HG03565 (cell line): ENCODE measurements around the gene CDH5.

Experiments
- ATAC-seq: cut with Tn5 transposase; IDR thresholded peaks from one replicate; pipeline ENCODE4 v1.9.1; 2021; ENCODE audit warnings: mild to moderate bottlenecking, moderate library complexity; ENCODE audit not compliant: unreplicated experiment

Gene CDH5

DNA sequence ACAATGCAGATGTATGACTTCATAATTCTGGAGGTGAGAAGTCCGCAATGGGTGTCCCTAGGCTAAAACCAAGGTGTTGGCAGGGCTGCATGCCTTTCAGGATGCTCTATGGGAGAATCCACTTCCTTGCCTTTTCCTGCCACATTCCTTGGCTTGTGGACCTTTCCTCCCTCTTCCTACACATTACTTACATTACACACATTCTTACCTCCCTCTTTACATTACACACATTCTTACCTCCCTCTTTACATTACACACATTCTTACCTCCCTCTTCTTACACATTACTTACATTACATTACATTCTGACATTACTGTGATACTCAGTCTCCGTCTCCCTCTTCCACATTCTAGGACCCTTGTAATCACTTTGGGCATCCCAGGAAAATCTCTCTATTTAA lies 14.2 kb upstream of the CDH5 start:
- no peak for ATAC-seq

DNA sequence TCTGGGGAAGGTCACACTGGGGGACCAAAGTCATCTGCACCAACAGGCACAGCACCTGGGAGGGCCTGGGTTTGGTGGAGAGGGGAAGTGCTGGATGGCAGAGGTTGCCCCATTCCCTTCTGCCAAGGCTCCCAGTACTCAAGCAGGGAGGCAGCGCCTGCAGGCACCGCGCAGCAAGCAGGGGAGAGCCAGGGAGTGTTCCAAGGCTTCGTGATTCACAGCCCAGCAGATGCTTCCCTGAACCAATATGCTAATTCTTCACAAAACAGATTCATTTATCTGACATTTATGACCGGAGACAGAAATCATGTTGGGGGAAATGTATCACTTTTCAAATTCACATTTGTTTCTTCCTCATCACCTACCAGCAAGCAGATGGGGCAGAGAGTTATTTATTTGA lies 13.4 kb upstream of the CDH5 start:
- ATAC-seq = no peak

DNA sequence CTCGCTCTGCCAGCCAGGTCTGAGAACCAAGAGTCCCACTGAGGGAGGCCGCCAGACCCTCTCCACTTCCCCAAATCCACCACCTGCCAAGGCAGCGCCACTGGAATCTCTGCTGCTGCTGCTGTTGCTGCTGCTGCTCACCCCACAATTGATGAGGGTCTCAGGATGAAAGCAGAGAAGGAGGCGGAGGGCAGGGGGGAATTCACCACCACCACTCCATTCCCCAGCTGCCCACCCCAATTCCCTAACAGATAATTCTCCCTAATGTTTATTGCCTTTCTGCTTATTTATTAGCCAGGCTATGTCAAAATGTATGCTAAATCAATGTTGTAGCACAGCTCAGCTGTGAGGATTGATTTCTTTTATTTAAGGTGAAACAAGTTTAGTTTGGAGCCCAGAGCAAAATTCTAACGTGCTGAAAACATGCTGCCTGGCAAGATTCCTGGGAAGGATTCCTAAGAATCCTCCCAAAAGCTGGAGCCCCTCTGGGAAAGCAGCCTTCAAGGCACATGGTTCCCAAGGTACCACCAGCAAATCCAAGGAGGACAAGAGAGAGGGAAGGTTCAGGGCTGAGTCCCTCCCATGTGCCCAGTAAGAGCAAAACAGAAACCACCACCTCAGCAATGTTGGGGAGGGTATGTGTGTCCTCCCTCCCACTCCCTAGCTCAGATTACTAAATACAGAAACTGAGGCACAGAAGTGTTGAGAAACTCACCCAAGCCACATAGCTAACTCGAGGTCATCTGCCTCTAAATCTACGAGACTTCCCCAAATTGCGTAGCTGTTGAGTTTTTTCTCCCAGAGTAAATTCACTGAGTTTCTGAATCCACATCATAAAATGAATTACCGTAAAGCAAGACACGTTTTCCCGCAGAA lies 12.2 kb upstream of the CDH5 start:
- no peak for ATAC-seq

DNA sequence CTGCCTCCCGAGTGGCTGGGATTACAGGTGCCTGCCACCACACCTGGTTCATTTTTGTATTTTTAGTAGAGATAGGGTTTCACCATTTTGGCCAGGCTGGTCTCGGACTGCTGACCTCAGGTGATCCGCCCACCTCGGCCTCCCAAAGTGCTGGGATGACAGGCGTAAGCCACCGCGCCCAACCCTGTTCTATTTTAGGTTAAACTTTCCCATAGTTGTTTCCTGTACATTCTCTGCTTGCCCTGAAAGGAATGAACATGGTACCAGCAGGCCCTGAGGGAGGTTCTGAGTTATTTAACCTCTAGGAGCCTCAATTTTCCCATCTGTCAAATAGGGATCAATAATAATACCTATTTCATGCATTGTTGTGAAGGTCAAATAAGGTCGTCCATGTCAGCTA lies 11.0 kb upstream of the CDH5 start:
- ATAC-seq = no peak

DNA sequence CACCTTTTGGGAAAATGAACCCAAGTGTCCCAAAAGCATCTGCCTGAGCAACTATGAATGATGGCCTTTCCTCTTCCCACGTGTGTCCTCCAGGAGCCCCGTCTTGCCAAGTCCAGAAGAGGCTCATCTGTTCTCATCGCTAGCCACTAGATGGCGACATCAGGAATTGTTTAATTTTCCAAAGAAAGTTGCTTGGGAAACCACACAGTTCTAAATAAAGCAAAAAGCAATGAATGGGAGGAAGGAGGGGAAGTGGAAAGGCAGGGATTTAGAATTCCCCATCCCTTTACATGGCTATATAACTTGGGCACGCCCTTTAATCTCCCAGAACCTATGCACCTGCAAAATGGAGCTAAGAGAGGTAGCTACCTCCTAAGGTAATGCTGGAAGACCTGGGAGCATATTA lies 9.0 kb upstream of the CDH5 start:
- no peak for ATAC-seq

DNA sequence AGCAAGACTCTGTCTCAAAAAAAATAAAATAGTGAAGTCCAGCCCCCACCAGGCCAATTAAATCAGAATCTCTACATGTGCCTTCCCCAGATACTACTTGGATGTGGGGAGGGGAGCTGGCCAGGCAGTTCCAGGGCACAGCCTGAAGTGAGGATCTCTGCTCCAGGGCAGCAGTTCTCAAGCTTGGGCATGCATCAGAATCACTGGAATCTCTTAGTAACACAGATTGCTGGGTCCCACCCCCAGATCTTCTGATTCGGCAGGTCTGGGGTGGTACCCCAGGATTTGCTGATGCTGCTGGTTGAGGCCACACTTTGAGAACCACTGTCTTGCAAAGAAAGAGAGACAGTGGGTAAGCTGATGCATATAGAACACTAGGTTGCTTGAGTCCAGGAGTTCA lies 8.3 kb upstream of the CDH5 start:
- ATAC-seq = no peak

DNA sequence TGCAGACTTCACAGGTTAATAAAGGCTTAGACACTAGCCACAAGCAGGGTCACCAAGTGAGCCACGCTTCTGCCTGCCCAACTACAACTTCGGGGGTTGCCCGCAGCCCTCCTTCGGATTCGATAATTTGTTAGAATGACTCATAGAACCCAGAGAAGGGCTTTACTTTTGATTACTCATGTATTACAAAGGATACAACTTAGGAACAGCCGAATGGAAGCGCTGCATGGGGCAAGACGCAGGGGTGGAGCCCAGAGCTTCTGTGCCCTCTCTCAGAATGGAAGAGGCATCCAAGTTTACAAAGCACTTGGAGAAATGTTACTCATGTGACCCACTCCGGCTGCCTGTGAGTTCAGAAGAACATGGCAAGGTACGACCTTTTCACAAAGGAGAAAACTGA lies 7.5 kb upstream of the CDH5 start:
- no peak for ATAC-seq

DNA sequence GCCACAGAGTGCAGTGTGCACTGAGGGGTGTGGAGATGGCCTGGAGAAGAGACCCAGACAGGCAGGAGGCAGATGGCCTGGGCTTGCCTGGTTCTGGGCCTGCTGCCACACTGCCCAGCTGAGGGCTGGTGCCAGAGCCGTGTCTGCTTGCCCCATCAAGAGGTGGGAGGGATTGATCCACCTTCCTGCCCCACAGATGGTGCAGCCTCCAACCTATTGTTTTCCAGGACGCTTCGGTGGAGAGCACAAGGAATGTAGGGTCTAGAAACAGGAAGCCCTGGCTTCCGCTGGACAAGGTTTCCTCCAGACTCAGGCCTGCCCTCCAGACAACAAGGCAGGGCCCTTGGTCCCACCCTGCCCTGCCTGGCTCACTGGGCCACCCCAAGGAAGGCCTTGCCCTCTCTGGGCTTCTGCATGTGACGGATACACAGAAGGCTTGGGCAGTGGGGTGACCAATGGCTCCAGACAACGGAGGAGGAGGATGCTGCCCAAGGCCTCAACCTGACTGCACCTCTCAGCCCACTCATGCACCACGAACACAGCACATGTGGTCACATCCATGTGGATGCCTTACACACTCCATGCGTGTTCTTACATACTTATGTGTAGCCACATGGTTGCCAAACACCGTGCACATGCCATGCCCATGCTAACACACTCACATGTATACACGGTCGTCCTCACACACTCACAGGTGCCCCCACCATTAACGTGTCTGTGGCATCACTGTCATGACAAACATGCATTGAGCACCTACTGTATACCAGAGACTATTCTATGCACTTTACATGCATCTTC lies 6.5 kb upstream of the CDH5 start:
- no peak for ATAC-seq

DNA sequence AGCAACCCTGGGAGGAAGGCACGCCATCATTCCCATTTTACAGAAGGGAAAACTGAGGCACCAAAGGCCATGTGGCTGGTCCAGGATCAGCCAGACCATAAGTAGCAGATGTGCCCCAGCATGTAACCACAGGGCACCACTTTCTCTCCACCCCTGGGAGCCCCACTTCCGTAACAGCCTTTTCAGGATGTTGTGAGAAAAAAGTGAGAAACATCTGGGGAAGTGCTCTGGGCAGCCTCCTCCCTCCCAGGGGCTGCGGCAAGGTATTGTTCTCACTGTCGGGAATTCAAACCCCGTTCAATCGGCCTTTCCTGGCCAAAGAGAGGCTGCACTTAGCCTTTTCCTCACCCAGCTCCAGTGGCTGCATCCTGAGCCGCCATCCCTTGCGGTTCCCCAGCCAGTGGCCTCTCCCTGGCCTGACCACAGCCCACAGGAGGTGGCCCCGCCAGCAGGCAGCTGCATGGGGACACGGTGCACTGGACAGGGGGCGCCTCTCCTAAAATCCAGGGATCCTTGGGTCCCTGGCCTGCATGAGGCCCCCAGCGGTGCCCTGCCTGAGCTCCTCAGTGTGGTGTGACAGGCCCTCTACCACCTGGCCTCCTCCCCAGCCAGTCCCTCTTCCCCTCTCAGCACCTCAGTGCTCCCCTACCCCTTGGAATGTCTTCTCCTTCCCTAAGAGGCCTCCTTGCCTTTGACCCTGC lies 5.7 kb upstream of the CDH5 start:
- ATAC-seq = no peak

DNA sequence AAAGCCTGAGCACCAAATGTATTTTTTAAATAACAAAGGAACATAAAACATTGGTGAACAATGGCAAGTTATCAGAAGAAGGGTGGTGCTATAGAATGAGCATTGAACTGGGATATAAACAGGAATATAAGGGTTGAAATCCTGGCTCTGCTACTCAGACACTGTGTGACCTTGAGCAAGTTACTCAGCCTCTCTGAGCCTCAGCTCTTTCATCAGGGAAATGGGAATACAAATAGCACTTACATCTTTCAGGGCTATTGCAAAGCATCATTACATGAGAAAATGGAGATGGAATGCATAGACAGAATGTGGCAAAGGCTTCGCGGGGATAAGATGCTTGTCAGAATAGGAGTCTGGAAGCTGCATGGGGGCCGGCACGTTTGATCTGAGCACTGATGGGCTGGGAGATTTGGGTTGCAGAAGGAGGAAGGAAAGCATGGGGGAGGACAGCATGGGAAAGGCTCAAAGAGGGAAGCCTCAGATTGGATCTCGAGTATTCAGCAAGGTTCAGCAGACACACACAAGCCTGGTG lies 4.8 kb upstream of the CDH5 start:
- ATAC-seq = no peak

DNA sequence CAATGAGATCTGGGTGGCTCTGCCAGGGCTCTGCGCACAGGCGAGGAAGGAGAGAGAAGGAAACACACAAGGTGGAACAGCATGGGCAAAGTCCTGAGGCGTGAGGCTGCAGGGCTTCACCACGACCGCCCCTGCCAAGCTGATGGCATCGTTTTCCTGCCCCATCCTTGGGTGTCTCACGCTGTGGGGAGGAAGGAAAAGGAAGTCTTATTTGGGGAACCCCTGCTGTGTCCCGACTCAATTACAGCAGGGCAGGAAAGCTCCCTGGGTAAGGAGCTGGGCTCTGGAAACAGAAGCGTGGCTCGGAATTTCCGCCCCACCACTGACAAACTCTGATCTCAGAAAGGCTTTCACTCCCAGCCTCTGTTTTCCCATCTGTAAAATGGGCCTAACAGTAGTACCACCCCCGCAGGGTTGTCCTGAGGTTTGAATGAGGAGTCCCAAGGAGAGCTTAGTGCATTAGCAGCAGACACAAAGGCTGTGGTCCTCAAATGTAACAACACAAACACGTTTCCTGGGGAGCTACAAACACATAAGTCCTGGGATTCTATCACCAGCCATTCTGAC lies 3.2 kb upstream of the CDH5 start:
- ATAC-seq = no peak

DNA sequence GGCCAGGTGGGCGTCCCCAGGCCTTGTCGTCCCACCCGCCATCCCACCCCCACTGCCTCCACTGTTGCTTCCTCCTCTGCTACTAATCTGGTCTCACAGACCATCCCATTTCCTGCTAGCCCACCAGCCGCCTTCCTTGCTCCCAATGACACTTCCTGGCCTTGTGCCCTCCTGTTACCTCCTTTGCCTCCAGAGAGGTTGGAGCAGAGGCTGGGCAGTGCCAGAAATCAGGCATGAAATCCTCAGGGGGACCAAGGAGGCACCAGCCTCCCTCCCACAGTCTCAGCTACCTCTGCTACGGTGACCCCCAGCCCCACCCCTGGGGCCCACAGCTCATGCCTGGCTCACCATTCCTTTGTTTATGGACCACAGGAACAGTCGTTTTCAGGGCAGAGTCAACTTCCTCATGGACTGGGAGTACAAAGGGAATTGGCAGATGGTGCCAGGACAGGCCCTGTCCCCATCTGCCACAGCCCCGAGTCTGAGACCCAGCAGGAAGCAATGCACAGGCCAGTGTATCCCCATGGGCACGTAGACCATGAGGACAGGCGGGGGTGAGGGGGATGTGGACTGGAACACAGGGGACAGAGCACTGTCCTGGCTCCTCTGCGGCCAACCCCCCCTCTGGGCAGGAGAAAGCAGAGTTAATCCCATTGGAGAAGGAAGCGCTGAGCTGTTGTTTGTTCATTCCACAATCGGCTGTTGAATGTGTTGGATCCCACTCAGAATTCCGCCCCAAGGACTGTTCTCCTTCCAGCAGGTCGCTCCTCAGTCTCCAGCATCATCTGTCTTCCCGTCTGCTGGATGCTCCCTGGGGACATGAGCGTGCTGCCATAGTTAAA lies 2.2 kb upstream of the CDH5 start:
- ATAC-seq = no peak

DNA sequence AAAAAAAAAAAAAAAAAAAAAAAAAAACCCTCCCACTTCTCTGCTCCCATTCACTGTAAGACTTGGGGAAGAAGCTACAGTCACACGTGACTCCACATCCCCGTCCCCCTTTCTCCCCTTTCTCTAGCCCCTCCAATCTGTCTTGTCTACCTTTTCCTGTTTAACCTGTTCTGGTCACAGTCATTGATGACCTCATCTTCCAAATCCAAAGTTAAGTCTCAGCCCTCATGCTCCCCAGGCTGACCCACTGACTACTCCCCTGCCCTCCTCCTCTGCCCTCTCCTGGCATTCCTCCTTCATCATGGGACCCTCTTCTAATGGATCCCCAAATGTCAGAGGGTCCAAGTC lies 1.6 kb upstream of the CDH5 start:
- ATAC-seq = no peak

DNA sequence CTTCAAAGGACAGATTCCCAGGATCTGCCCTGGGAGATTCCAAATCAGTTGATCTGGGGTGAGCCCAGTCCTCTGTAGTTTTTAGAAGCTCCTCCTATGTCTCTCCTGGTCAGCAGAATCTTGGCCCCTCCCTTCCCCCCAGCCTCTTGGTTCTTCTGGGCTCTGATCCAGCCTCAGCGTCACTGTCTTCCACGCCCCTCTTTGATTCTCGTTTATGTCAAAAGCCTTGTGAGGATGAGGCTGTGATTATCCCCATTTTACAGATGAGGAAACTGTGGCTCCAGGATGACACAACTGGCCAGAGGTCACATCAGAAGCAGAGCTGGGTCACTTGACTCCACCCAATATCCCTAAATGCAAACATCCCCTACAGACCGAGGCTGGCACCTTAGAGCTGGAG lies 840 bp upstream of the CDH5 start:
- no peak for ATAC-seq

DNA sequence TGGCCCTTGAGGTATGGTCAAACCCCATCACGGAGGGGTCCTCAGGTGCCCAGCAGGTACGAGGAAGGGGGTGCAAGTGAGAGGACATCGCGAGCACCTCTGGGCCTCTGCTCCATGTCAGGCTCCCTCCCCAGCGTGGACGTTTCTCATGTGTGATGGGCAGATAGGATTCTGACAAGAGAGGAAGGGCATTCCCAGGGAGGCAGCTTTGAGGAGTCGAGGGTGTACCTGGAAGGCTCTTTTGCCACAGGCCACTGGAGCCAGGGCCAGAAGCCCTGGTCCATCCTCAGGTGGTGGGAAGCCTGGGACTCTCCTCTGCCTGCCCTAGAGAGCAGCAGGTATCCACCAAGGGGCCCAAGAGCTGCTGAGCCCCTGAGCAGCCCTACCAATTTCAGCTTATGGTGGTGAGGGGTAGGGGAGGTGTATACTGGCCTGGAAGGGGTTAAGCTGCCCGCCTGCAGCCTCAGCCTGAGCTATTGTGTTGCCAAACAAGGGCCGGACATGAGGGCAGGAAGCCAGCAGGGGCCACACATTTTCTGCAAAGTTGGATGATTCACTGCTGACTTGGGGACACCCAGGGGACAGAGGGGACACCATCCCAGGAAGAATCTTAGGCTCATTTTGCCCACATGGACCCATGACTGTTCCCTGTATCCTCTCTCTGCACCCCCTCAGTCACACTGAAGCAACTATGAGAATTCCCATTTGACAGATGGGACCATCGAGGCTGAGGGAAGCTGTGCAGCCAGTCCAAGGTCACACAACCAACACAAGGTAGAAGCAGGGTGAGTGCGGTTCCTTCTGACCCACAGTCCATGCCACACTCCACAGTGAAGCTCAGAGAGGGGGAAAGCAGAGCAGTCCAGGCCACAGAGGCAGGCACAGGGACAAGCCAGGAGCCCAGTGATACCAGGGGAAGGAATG lies 1.7 kb downstream of the CDH5 start:
- no peak for ATAC-seq

DNA sequence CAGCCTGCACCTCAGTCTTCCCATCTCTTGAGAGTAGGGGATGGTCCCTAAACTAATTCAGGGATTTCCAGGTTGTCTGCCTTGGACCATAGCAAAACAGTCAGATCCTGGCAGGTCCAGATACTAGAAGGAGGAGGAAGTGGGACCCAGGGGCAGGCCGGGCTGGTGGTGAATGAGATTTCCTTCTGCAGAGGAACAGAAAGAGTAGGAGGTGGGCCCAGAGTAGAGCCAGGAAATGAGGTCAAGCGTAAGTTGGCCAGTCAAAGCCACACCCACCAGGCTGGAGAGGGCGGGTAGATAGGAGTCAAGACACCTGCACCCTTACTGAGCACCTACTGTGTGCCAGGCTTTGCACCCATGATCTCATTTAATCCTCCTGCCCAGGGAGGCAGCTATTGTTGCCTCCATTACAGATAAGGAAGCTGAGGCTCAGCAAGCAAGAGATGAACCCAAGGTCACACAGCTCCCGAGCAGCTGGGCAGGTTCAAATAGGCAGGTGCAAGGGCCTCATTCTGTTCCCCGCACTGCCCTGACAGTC lies 2.6 kb downstream of the CDH5 start:
- no peak for ATAC-seq

DNA sequence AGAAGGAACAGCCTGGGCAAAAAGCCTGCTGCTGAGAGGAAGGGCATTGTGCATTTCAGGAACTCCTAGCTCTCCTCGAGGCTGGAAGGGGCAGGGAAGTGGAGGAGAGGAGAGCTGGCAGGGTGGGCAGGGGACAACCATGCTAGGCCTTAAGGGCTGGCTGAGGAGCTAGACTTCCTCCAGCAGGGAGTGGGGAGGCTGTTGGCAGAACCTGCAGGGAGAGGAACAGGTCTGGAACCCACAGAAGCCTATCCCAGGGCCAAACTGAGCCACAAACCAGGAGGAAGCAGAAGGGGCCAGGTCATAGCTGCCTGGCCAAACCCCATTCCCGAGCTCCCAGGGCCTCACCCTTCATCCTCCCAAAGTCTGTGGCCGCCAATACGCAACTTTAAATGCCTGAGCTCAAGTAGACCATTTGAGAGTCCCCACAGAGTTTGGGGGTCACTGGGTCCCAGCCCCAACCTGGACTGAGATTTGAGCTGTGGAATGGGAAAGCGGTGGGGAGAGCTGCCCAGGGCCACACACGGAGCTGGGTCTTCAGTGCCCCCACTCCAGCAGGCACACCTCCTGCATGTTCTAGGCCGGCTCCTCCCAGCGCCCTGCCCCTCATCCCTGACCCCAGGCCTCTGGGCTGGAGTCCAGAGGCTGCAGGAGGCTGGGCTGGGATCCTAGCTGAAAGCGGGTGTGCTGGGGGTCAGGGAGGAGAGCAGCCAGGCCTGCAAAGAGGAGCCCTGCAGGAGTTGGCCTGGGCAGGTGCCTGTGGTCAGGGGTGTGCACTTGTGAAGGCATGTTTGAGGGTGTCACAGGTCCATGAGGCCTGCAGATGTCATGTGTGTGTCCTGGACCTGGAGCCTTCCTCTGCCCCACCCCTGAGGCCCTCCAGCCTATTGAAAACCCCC lies 4.5 kb downstream of the CDH5 start:
- no peak for ATAC-seq
